PC-9 (cell line): ENCODE data around the gene MEP1B. TPM values are rescaled to one million over a fixed set of nuclear protein-coding genes. Genes with fewer than 3 reads are reported as not detected.

Experiments
- BruUV-seq: library from RNA; stranded (reverse); fragments of 400-500 nt; replicated peaks from 2 replicates; lab custom pipeline; 2021; lab: Mats Ljungman, UMichigan
- CTCF ChIA-PET: fragments of 300-600 bp; sonication (Branson Sonifier 250); formaldehyde crosslinking; loops from one replicate; lab custom pipeline; 2022; ENCODE audit warnings: antibody characterized with exemption; lab: Charles Lee
- POLR2A ChIA-PET: fragments of 300-600 bp; sonication (Branson Sonifier 250); formaldehyde crosslinking; loops from one replicate; lab custom pipeline; 2022; ENCODE audit warnings: antibody characterized with exemption; ENCODE audit not compliant: unreplicated experiment; lab: Charles Lee
- DNase-seq, 2 experiments: peaks; one replicate each; pipeline versions ENCODE4 v3.0.0 to v3.0.0-alpha.2; 2015 to 2022; ENCODE audit warnings: mixed read lengths in 1 of 2
- H2AFZ ChIP-seq: fragments of 200-600 bp; sonication (generic); 2 replicates; pipeline ENCODE4 v1.8.1; 2017; ENCODE audit warnings: antibody characterized with exemption
- H3F3A ChIP-seq: fragments of 200-600 bp; sonication (generic); 2 replicates; pipeline ENCODE4 v1.8.1; 2017; ENCODE audit warnings: antibody characterized with exemption, mild to moderate bottlenecking, low read depth; ENCODE audit not compliant: insufficient read depth
- H3K27ac ChIP-seq: fragments of 200-600 bp; sonication (generic); 2 replicates; pipeline ENCODE4 v1.6.1; 2016; ENCODE audit warnings: mixed run types
- H3K27me3 ChIP-seq: fragments of 200-600 bp; sonication (generic); 2 replicates; pipeline ENCODE4 v1.6.1; 2016; ENCODE audit warnings: low read depth, mixed run types; ENCODE audit not compliant: insufficient read depth
- H3K36me3 ChIP-seq: fragments of 200-600 bp; sonication (generic); 2 replicates; pipeline ENCODE4 v1.6.1; 2016; ENCODE audit warnings: low read depth, mixed run types
- H3K4me1 ChIP-seq: fragments of 200-600 bp; sonication (generic); replicated peaks from 2 replicates; pipeline ENCODE4 v1.6.1; 2016; ENCODE audit warnings: mixed run types; ENCODE audit not compliant: insufficient read depth
- H3K4me2 ChIP-seq: fragments of 200-600 bp; sonication (generic); 2 replicates; pipeline ENCODE4 v1.6.1; 2017; ENCODE audit warnings: mixed run types
- H3K4me3 ChIP-seq: fragments of 200-600 bp; sonication (generic); 2 replicates; pipeline ENCODE4 v1.6.1; 2016; ENCODE audit warnings: mixed run types
- H3K79me2 ChIP-seq: fragments of 200-600 bp; sonication (generic); 2 replicates; pipeline ENCODE4 v1.6.1; 2017; ENCODE audit warnings: low read depth, mixed run types
- H3K9me2 ChIP-seq: fragments of 200-600 bp; sonication (generic); 2 replicates; pipeline ENCODE4 v1.8.1; 2017; ENCODE audit warnings: mild to moderate bottlenecking; ENCODE audit not compliant: insufficient read depth
- H3K9me3 ChIP-seq: fragments of 200-600 bp; sonication (generic); 2 replicates; pipeline ENCODE4 v1.8.1; 2016; ENCODE audit warnings: low read depth; ENCODE audit not compliant: insufficient read depth
- H4K20me1 ChIP-seq: fragments of 200-600 bp; sonication (generic); 2 replicates; pipeline ENCODE4 v1.8.1; 2017; ENCODE audit not compliant: insufficient read depth
- CTCF ChIP-seq: fragments of 200-600 bp; sonication (generic); conservative IDR thresholded peaks from 2 replicates; pipeline ENCODE4 v1.6.1; 2017; ENCODE audit warnings: mixed run types, antibody characterized with exemption, mild to moderate bottlenecking, moderate library complexity
- EZH2 ChIP-seq: fragments of 200-600 bp; sonication (generic); IDR thresholded peaks from 2 replicates; pipeline ENCODE4 v1.8.0; 2017; ENCODE audit warnings: antibody characterized with exemption, low read depth
- intact Hi-C: fragments of 100-400 bp; cut with micrococcal nuclease; formaldehyde crosslinking; loops from one replicate; pipeline ENCODE4 v1.10.0; 2022; ENCODE audit not compliant: unreplicated experiment
- total RNA-seq: library from RNA; stranded (reverse); gene quantifications from 2 replicates; pipeline ENCODE4 v1.2.3, GENCODE V29; 2021

Gene MEP1B
- total RNA-seq, 1 experiment from 2014 or later, result not detected

- Histone ChIP-seq H3K79me2 (no peaks in the 10 kb centered on the region), H3F3A (no peaks in the 10 kb centered on the region), H3K4me3 (no peak overlapping the region), H3K4me2 (no peak overlapping the region), H3K36me3 (no peaks in the 10 kb centered on the region), H3K27ac (no peak overlapping the region), H3K9me3 (no peaks in the 10 kb centered on the region), H4K20me1 (no peaks in the 10 kb centered on the region), H3K4me1 (no peaks in the 10 kb centered on the region), H3K9me2 (no peaks in the 10 kb centered on the region), H2AFZ (no peak overlapping the region), H3K27me3 (no peaks in the 10 kb centered on the region)
- intact Hi-C loops, result no loop called here
- no TSS peak for BruUV-seq
- POLR2A ChIA-PET, result no interaction called here
- TF ChIP-seq CTCF (no peak), EZH2 (no peak)
- CTCF ChIA-PET, result no interaction called here
- DNase-seq, result no peak
Observed at GRCh38 chr18:32244881-32245280, 55.0 kb downstream of the MEP1B start.

GRCh38 chr18:32249147-32249929 lies 59.5 kb downstream of the MEP1B start:
- no peak for TF ChIP-seq CTCF
- no peak for TF ChIP-seq EZH2
- no peaks in the 10 kb centered on the region for H4K20me1 ChIP-seq
- BruUV-seq, result no TSS peak

GRCh38 chr18:32251466-32251865 lies 61.6 kb downstream of the MEP1B start:
- H3K27ac ChIP-seq, result no peak overlapping the region
- no peaks in the 10 kb centered on the region for H3K27me3 ChIP-seq
- H3K4me3 ChIP-seq, result no peak overlapping the region
- no peak for DNase-seq
- POLR2A ChIA-PET, result no interaction called here
- intact Hi-C loops, result no loop called here
- CTCF ChIA-PET, result no interaction called here
- H3K9me3 ChIP-seq, result no peaks in the 10 kb centered on the region
- H2AFZ ChIP-seq, result no peak overlapping the region
- TF ChIP-seq CTCF (no peak), EZH2 (no peak)
- no TSS peak for BruUV-seq
- H3K4me1 ChIP-seq, result no peaks in the 10 kb centered on the region
- H3K79me2 ChIP-seq, result no peaks in the 10 kb centered on the region
- H3K4me2 ChIP-seq, result no peak overlapping the region
- H3K9me2 ChIP-seq, result no peaks in the 10 kb centered on the region
- no peaks in the 10 kb centered on the region for H3K36me3 ChIP-seq
- H4K20me1 ChIP-seq, result no peaks in the 10 kb centered on the region
- no peaks in the 10 kb centered on the region for H3F3A ChIP-seq

More at GRCh38 chr18:32249147-32249929, 59.5 kb downstream of the MEP1B start:
- DNase-seq, result no peak
- Histone ChIP-seq H3K27ac (no peak overlapping the region), H3K4me1 (no peaks in the 10 kb centered on the region), H3K36me3 (no peaks in the 10 kb centered on the region), H3K9me3 (no peaks in the 10 kb centered on the region), H3K27me3 (no peaks in the 10 kb centered on the region), H3F3A (no peaks in the 10 kb centered on the region), H3K79me2 (no peaks in the 10 kb centered on the region), H2AFZ (no peak overlapping the region), H3K4me3 (no peak overlapping the region), H3K9me2 (no peaks in the 10 kb centered on the region), H3K4me2 (no peak overlapping the region)
- intact Hi-C loops, result no loop called here
- ChIA-PET CTCF (no interaction called here), POLR2A (no interaction called here)
